OCI-M1 (cell line): ENCODE measurements around the gene GNA14.
A peak's percentile ranks its signal among the peaks of the same experiment; 100 is the strongest.
"Not testable (repeated sequence)": the region's sequence is repeated elsewhere in the genome, so short reads cannot be mapped to it uniquely, and the experiment has no call there.

Source experiments
- DNase-seq: peaks from one replicate; lab custom pipeline; 2025; lab: John Stamatoyannopoulos, UW

GNA14 gene

GRCh38 chr9:77489405-77490163 lies 158.5 kb downstream of the GNA14 start:
- DNase-seq: not testable (repeated sequence)

GRCh38 chr9:77488439-77489126 lies 159.5 kb downstream of the GNA14 start:
- DNase-seq: peak; percentile 40

- DNase-seq: no peak
Observed at GRCh38 chr9:77486968-77487367, 161.2 kb downstream of the GNA14 start.

- no peak for DNase-seq
Observed at GRCh38 chr9:77486463-77486862, 161.7 kb downstream of the GNA14 start.

GRCh38 chr9:77475641-77476473 lies 172.3 kb downstream of the GNA14 start:
- no peak for DNase-seq

- DNase-seq: no peak
Observed at GRCh38 chr9:77474936-77475335, 173.2 kb downstream of the GNA14 start.

- no peak for DNase-seq
Observed at GRCh38 chr9:77472646-77473045, 175.5 kb downstream of the GNA14 start.

- DNase-seq: no peak
Observed at GRCh38 chr9:77471572-77471971, 176.6 kb downstream of the GNA14 start.

GRCh38 chr9:77469515-77470231 lies 178.4 kb downstream of the GNA14 start:
- no peak for DNase-seq

GRCh38 chr9:77464661-77465060 lies 183.5 kb downstream of the GNA14 start:
- DNase-seq: no peak

GRCh38 chr9:77463151-77463550 lies 185.0 kb downstream of the GNA14 start:
- no peak for DNase-seq

GRCh38 chr9:77462066-77462465 lies 186.1 kb downstream of the GNA14 start:
- DNase-seq: no peak

- no peak for DNase-seq
Observed at GRCh38 chr9:77460938-77461337, 187.2 kb downstream of the GNA14 start.

GRCh38 chr9:77457916-77458592 lies 190.1 kb downstream of the GNA14 start:
- peak; percentile 80 for DNase-seq

GRCh38 chr9:77456829-77457437 lies 191.2 kb downstream of the GNA14 start:
- DNase-seq: peak; percentile 94

- peak; percentile 78 for DNase-seq
Observed at GRCh38 chr9:77455312-77455927, 192.7 kb downstream of the GNA14 start.

- no peak for DNase-seq
Observed at GRCh38 chr9:77454663-77455062, 193.5 kb downstream of the GNA14 start.

GRCh38 chr9:77453825-77454647 lies 194.1 kb downstream of the GNA14 start:
- DNase-seq: peak; percentile 63

GRCh38 chr9:77451507-77451906 lies 196.6 kb downstream of the GNA14 start:
- no peak for DNase-seq

GRCh38 chr9:77450085-77450475 lies 198.0 kb downstream of the GNA14 start:
- DNase-seq: no peak
